Thyroid gland (tissue), 4 donors: ENCODE data around the gene FBRS.

Experiments used
- POLR2A ChIP-seq, 2 donors: fragments of 450-650 bp; IDR thresholded peaks; one replicate each; pipeline ENCODE4 v1.6.1; 2017; ENCODE audit warnings: antibody characterized with exemption in 2 of 2, mild to moderate bottlenecking in 2 of 2, moderate library complexity in 1 of 2
- TF ChIP-seq, protein P1 (sequence below), 6 experiments: fragments of 200-600 bp in 3 of 6; fragments of 450-650 bp in 3 of 6; sonication (generic) in 3 of 6; IDR thresholded peaks; one replicate each; pipeline ENCODE4 v1.5.1; 2016 to 2019; ENCODE audit warnings: antibody characterized with exemption in 6 of 6, mild to moderate bottlenecking in 2 of 6, inconsistent platforms in 1 of 6, moderate library complexity in 1 of 6

DNA sequence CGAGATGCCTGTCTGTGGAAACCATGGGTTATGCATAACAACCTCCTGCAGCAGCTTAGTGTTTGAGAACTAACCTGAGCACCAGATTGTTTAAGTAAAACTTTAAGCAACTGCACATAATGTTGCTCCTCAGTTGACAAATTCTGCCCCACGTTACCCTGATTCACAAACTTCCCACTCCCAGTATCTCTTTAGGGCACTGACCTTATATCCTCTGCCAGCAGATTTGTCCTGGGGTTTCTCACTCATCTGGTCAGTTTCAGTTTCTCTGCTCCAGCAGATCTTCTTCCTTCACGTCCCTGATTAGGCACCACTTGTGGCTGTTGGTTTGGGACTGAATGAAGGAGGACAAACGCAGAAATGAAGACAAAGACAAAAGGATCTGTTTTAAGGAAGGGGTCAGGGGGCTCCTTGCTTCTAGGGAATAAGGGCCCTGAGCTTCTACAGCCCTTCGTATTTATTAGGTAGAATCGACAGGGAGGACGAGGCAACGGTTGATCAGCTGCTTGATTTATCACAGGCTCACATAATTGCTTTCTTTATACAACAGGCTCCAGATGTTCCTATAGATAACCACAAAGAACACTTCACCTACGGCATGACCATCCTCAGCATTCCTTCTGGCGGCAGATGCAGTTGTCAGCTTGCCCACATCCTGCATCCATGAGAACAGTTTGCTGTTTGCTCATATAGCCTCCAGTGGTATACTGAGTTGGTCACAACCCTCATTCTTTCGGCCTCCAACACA is 34.5 kb upstream of the FBRS start:
- no peak for TF ChIP-seq POLR2A (IDR thresholded peaks at IDR 0.05)
- TF ChIP-seq, protein P1, sequence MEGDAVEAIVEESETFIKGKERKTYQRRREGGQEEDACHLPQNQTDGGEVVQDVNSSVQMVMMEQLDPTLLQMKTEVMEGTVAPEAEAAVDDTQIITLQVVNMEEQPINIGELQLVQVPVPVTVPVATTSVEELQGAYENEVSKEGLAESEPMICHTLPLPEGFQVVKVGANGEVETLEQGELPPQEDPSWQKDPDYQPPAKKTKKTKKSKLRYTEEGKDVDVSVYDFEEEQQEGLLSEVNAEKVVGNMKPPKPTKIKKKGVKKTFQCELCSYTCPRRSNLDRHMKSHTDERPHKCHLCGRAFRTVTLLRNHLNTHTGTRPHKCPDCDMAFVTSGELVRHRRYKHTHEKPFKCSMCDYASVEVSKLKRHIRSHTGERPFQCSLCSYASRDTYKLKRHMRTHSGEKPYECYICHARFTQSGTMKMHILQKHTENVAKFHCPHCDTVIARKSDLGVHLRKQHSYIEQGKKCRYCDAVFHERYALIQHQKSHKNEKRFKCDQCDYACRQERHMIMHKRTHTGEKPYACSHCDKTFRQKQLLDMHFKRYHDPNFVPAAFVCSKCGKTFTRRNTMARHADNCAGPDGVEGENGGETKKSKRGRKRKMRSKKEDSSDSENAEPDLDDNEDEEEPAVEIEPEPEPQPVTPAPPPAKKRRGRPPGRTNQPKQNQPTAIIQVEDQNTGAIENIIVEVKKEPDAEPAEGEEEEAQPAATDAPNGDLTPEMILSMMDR (IDR thresholded peaks at IDR 0.05), result no peak
